HEK293 (cell line): ENCODE results near the gene HMCN1.

Source experiments
- CTCF ChIA-PET: fragments of 350-600 bp; formaldehyde crosslinking; extraction: SDS; loops from one replicate; lab custom pipeline; 2021; ENCODE audit warnings: antibody characterized with exemption; lab: Yijun Ruan, JAX
- POLR2A ChIA-PET: fragments of 300-600 bp; formaldehyde crosslinking; extraction: SDS; loops from one replicate; lab custom pipeline; 2020; ENCODE audit warnings: antibody characterized with exemption, inconsistent platforms; lab: Yijun Ruan, JAX
- H3K27ac ChIP-seq: fragments of 200-500 bp; sonication (Bioruptor generic); 2 replicates; pipeline ENCODE4 v1.5.1; 2014; ENCODE audit warnings: low read depth, low read length, control low read depth, inconsistent platforms; ENCODE audit errors: extremely low read depth
- H3K36me3 ChIP-seq, 2 experiments: fragments of 200-500 bp in 1 of 2; sonication (Bioruptor generic) in 1 of 2; 1 replicate in 1 of 2; 2 replicates in 1 of 2; pipeline ENCODE4 v1.5.1; 2014 to 2017; ENCODE audit warnings: inconsistent platforms in 2 of 2, low read length in 2 of 2; ENCODE audit not compliant: control insufficient read depth in 2 of 2, insufficient read depth in 1 of 2
- H3K4me1 ChIP-seq: fragments of 200-500 bp; sonication (Bioruptor generic); 2 replicates; pipeline ENCODE4 v1.5.1; 2014; ENCODE audit warnings: mild to moderate bottlenecking, low read length, inconsistent platforms; ENCODE audit not compliant: control insufficient read depth, insufficient read depth
- H3K4me3 ChIP-seq: 2 replicates; pipeline ENCODE4 v1.5.1; 2011; ENCODE audit warnings: low read depth, mild to moderate bottlenecking, control low read depth, low read length, moderate library complexity
- H3K9me3 ChIP-seq: fragments of 200-500 bp; sonication (Bioruptor generic); 2 replicates; pipeline ENCODE4 v1.5.1; 2014; ENCODE audit warnings: low read depth, low read length, inconsistent platforms; ENCODE audit not compliant: control insufficient read depth, insufficient read depth
- BCL11B ChIP-seq: fragments of 450-650 bp; formaldehyde crosslinking; IDR thresholded peaks from 2 replicates; pipeline ENCODE4 v1.5.1; 2016; ENCODE audit warnings: low read depth, missing biosample characterization, missing genetic modification characterization
- GLI4 ChIP-seq: fragments of 450-650 bp; formaldehyde crosslinking; IDR thresholded peaks from 2 replicates; pipeline ENCODE4 v1.5.1; 2016; ENCODE audit warnings: missing biosample characterization, missing genetic modification characterization
- KLF7 ChIP-seq: fragments of 450-650 bp; formaldehyde crosslinking; IDR thresholded peaks from 2 replicates; pipeline ENCODE4 v1.5.1; 2016; ENCODE audit warnings: missing biosample characterization, missing genetic modification characterization, borderline replicate concordance
- PRDM1 ChIP-seq: fragments of 450-650 bp; formaldehyde crosslinking; IDR thresholded peaks from 2 replicates; pipeline ENCODE4; 2016; ENCODE audit warnings: missing biosample characterization, missing genetic modification characterization
- SP2 ChIP-seq: fragments of 450-650 bp; formaldehyde crosslinking; IDR thresholded peaks from 2 replicates; pipeline ENCODE4 v1.5.1; 2016; ENCODE audit warnings: missing biosample characterization, missing genetic modification characterization
- ZBTB21 ChIP-seq: fragments of 450-650 bp; formaldehyde crosslinking; IDR thresholded peaks from 2 replicates; pipeline ENCODE4 v1.5.1; 2017; ENCODE audit warnings: missing biosample characterization, missing genetic modification characterization
- ZEB2 ChIP-seq: fragments of 450-650 bp; formaldehyde crosslinking; IDR thresholded peaks from 2 replicates; pipeline ENCODE4 v1.5.1; 2016; ENCODE audit warnings: missing biosample characterization, missing genetic modification characterization
- ZNF112 ChIP-seq: fragments of 450-650 bp; formaldehyde crosslinking; IDR thresholded peaks from 2 replicates; pipeline ENCODE4 v1.5.0; 2017; ENCODE audit warnings: missing biosample characterization, missing genetic modification characterization
- ZNF140 ChIP-seq: fragments of 450-650 bp; formaldehyde crosslinking; IDR thresholded peaks from 2 replicates; pipeline ENCODE4 v1.5.1; 2016; ENCODE audit warnings: missing biosample characterization, missing genetic modification characterization
- ZNF214 ChIP-seq: fragments of 450-650 bp; formaldehyde crosslinking; IDR thresholded peaks from 2 replicates; pipeline ENCODE4 v1.5.1; 2017; ENCODE audit warnings: missing biosample characterization, mild to moderate bottlenecking, missing genetic modification characterization, borderline replicate concordance
- ZNF221 ChIP-seq: fragments of 450-650 bp; formaldehyde crosslinking; IDR thresholded peaks from 2 replicates; pipeline ENCODE4 v1.5.1; 2017; ENCODE audit warnings: missing biosample characterization, missing genetic modification characterization, borderline replicate concordance
- ZNF350 ChIP-seq: fragments of 450-650 bp; formaldehyde crosslinking; IDR thresholded peaks from 2 replicates; pipeline ENCODE4 v1.5.0; 2017; ENCODE audit warnings: missing biosample characterization, mild to moderate bottlenecking, missing genetic modification characterization
- ZNF354C ChIP-seq: fragments of 450-650 bp; formaldehyde crosslinking; IDR thresholded peaks from 2 replicates; pipeline ENCODE4 v1.5.1; 2016; ENCODE audit warnings: missing biosample characterization, missing genetic modification characterization, low read depth, borderline replicate concordance
- ZNF37A ChIP-seq: fragments of 450-650 bp; IDR thresholded peaks from 2 replicates; pipeline ENCODE4 v1.5.1; 2018; ENCODE audit warnings: missing biosample characterization, missing genetic modification characterization
- ZNF391 ChIP-seq: fragments of 450-650 bp; formaldehyde crosslinking; IDR thresholded peaks from 2 replicates; pipeline ENCODE4 v1.5.1; 2016; ENCODE audit warnings: low read depth, missing biosample characterization, missing genetic modification characterization, borderline replicate concordance
- ZNF404 ChIP-seq: fragments of 450-650 bp; formaldehyde crosslinking; IDR thresholded peaks from 2 replicates; pipeline ENCODE4 v1.5.1; 2017; ENCODE audit warnings: missing biosample characterization, missing genetic modification characterization
- ZNF48 ChIP-seq: fragments of 450-650 bp; formaldehyde crosslinking; IDR thresholded peaks from 2 replicates; pipeline ENCODE4 v1.5.1; 2016; ENCODE audit warnings: missing biosample characterization, missing genetic modification characterization
- ZNF513 ChIP-seq: fragments of 450-650 bp; IDR thresholded peaks from 2 replicates; pipeline ENCODE4 v1.5.1; 2018; ENCODE audit warnings: missing biosample characterization, missing genetic modification characterization
- ZNF558 ChIP-seq: fragments of 450-650 bp; formaldehyde crosslinking; IDR thresholded peaks from 2 replicates; pipeline ENCODE4 v1.5.1; 2016; ENCODE audit warnings: missing biosample characterization, missing genetic modification characterization
- ZNF670 ChIP-seq: fragments of 450-650 bp; formaldehyde crosslinking; IDR thresholded peaks from 2 replicates; pipeline ENCODE4 v1.5.1; 2016; ENCODE audit warnings: missing biosample characterization, missing genetic modification characterization, low read depth
- ZNF785 ChIP-seq: fragments of 450-650 bp; formaldehyde crosslinking; IDR thresholded peaks from 2 replicates; pipeline ENCODE4 v1.5.1; 2016; ENCODE audit warnings: missing biosample characterization, missing genetic modification characterization
- ZNF791 ChIP-seq: fragments of 450-650 bp; formaldehyde crosslinking; IDR thresholded peaks from 2 replicates; pipeline ENCODE4 v1.5.1; 2016; ENCODE audit warnings: missing biosample characterization, missing genetic modification characterization
- TF ChIP-seq, protein P1 (sequence below): fragments of 450-650 bp; formaldehyde crosslinking; IDR thresholded peaks from 2 replicates; pipeline ENCODE4 v1.5.1; 2017; ENCODE audit warnings: missing biosample characterization, missing genetic modification characterization
- TF ChIP-seq, protein P2 (sequence below): fragments of 450-650 bp; formaldehyde crosslinking; IDR thresholded peaks from 2 replicates; pipeline ENCODE4 v1.5.1; 2017; ENCODE audit warnings: missing biosample characterization, missing genetic modification characterization
- TF ChIP-seq, protein P3 (sequence below): fragments of 450-650 bp; formaldehyde crosslinking; IDR thresholded peaks from 2 replicates; pipeline ENCODE4 v1.5.1; 2017; ENCODE audit warnings: missing biosample characterization, missing genetic modification characterization
- TF ChIP-seq, protein P4 (sequence below): fragments of 450-650 bp; formaldehyde crosslinking; IDR thresholded peaks from 2 replicates; pipeline ENCODE4 v1.5.1; 2016; ENCODE audit warnings: missing biosample characterization, missing genetic modification characterization

Gene HMCN1

GRCh38 chr1:185896863-185897262 is 162.7 kb downstream of the HMCN1 start:
- Histone ChIP-seq H3K9me3 (no peaks in the 10 kb centered on the region), H3K27ac (no peak overlapping the region), H3K4me3 (no peak overlapping the region), H3K36me3 (no peaks in the 10 kb centered on the region), H3K4me1 (no peaks in the 10 kb centered on the region)
- ChIA-PET CTCF (no interaction called here), POLR2A (no interaction called here)
- TF ChIP-seq ZNF670 (tag by site-specific recombination) (no peak), ZNF354C (tag by site-specific recombination) (no peak), GLI4 (tag by site-specific recombination) (no peak), KLF7 (no peak), ZNF48 (tag by site-specific recombination) (no peak), ZNF391 (no peak), ZNF214 (tag by site-specific recombination) (no peak), SP2 (tag by site-specific recombination) (no peak), ZNF513 (tag by site-specific recombination) (no peak)
- TF ChIP-seq, protein P1, sequence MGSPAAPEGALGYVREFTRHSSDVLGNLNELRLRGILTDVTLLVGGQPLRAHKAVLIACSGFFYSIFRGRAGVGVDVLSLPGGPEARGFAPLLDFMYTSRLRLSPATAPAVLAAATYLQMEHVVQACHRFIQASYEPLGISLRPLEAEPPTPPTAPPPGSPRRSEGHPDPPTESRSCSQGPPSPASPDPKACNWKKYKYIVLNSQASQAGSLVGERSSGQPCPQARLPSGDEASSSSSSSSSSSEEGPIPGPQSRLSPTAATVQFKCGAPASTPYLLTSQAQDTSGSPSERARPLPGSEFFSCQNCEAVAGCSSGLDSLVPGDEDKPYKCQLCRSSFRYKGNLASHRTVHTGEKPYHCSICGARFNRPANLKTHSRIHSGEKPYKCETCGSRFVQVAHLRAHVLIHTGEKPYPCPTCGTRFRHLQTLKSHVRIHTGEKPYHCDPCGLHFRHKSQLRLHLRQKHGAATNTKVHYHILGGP: no peak
- TF ChIP-seq, protein P2, sequence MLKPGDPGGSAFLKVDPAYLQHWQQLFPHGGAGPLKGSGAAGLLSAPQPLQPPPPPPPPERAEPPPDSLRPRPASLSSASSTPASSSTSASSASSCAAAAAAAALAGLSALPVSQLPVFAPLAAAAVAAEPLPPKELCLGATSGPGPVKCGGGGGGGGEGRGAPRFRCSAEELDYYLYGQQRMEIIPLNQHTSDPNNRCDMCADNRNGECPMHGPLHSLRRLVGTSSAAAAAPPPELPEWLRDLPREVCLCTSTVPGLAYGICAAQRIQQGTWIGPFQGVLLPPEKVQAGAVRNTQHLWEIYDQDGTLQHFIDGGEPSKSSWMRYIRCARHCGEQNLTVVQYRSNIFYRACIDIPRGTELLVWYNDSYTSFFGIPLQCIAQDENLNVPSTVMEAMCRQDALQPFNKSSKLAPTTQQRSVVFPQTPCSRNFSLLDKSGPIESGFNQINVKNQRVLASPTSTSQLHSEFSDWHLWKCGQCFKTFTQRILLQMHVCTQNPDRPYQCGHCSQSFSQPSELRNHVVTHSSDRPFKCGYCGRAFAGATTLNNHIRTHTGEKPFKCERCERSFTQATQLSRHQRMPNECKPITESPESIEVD (tag by site-specific recombination): no peak

GRCh38 chr1:185906186-185906585 is 172.0 kb downstream of the HMCN1 start:
- POLR2A ChIA-PET: no interaction called here
- H3K9me3 ChIP-seq: no peaks in the 10 kb centered on the region
- CTCF ChIA-PET: interaction anchor here (0.6 kb wide), 1 partner anchor 10 kb away, joined by 3 read pairs; no protein-coding TSS in a partner anchor
- no peak overlapping the region for H3K27ac ChIP-seq
- no peak overlapping the region for H3K4me3 ChIP-seq
- TF ChIP-seq, protein P3, sequence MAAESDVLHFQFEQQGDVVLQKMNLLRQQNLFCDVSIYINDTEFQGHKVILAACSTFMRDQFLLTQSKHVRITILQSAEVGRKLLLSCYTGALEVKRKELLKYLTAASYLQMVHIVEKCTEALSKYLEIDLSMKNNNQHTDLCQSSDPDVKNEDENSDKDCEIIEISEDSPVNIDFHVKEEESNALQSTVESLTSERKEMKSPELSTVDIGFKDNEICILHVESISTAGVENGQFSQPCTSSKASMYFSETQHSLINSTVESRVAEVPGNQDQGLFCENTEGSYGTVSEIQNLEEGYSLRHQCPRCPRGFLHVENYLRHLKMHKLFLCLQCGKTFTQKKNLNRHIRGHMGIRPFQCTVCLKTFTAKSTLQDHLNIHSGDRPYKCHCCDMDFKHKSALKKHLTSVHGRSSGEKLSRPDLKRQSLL: no peak
- TF ChIP-seq KLF7: no peak
- no peak for TF ChIP-seq ZNF404 (tag by site-specific recombination)
- TF ChIP-seq, all 188 proteins: peak for 0
- Histone ChIP-seq H3K4me1 (no peaks in the 10 kb centered on the region), H3K36me3 (no peaks in the 10 kb centered on the region)

- H3K4me1 ChIP-seq: no peaks in the 10 kb centered on the region
- no peaks in the 10 kb centered on the region for H3K9me3 ChIP-seq
- no peak overlapping the region for H3K4me3 ChIP-seq
- no peak overlapping the region for H3K27ac ChIP-seq
- ChIA-PET POLR2A (no interaction called here), CTCF (no interaction called here)
- no peaks in the 10 kb centered on the region for H3K36me3 ChIP-seq
- TF ChIP-seq BCL11B (tag by site-specific recombination) (no peak), ZEB2 (tag by site-specific recombination) (no peak), ZBTB21 (tag by site-specific recombination) (no peak), PRDM1 (no peak), ZNF37A (tag by site-specific recombination) (no peak), ZNF785 (tag by site-specific recombination) (no peak), ZNF791 (tag by site-specific recombination) (no peak), ZNF221 (tag by site-specific recombination) (no peak), ZNF558 (tag by site-specific recombination) (no peak), ZNF350 (tag by site-specific recombination) (no peak), ZNF112 (tag by site-specific recombination) (no peak), ZNF140 (tag by site-specific recombination) (no peak)
- TF ChIP-seq, protein P4, sequence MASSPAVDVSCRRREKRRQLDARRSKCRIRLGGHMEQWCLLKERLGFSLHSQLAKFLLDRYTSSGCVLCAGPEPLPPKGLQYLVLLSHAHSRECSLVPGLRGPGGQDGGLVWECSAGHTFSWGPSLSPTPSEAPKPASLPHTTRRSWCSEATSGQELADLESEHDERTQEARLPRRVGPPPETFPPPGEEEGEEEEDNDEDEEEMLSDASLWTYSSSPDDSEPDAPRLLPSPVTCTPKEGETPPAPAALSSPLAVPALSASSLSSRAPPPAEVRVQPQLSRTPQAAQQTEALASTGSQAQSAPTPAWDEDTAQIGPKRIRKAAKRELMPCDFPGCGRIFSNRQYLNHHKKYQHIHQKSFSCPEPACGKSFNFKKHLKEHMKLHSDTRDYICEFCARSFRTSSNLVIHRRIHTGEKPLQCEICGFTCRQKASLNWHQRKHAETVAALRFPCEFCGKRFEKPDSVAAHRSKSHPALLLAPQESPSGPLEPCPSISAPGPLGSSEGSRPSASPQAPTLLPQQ: no peak
These were observed 173.1 kb downstream of the HMCN1 start for GRCh38 chr1:185907246-185907645.
